GM18868 (cell line): Measurements from ENCODE around the gene SEZ6L2.
"Not testable (repeated sequence)": the region's sequence is repeated elsewhere in the genome, so short reads cannot be mapped to it uniquely, and the experiment has no call there.

ENCODE experiments used
- ATAC-seq: cut with Tn5 transposase; IDR thresholded peaks from one replicate; pipeline ENCODE4 v1.9.1; 2021; ENCODE audit warnings: mild to moderate bottlenecking, moderate library complexity; ENCODE audit not compliant: unreplicated experiment

SEZ6L2 gene

GRCh38 chr16:29891525-29892457, 7.6 kb downstream of the SEZ6L2 start:
- no peak for ATAC-seq

GRCh38 chr16:29889372-29889771, 10.0 kb downstream of the SEZ6L2 start:
- not testable (repeated sequence) for ATAC-seq

DNA sequence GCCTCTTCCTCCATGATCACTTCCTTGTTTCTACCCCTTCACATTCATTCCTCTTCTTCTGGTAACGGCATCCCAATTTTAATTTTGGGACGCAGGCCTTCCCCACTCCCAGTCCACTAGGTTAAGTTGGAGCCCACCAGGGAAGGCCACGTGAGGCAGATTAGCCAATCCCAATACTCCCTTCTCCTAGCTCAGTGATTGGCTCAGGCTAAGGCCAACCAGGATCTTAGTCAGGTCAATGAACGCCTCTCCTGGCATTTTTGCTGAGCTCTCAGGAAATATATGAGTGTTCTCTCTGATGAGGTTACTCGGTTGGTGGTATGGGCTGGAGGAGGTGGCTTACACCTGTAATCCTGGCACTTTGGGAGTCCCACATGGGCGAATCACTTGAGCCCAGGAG, 15.4 kb downstream of the SEZ6L2 start:
- ATAC-seq, result no peak

DNA sequence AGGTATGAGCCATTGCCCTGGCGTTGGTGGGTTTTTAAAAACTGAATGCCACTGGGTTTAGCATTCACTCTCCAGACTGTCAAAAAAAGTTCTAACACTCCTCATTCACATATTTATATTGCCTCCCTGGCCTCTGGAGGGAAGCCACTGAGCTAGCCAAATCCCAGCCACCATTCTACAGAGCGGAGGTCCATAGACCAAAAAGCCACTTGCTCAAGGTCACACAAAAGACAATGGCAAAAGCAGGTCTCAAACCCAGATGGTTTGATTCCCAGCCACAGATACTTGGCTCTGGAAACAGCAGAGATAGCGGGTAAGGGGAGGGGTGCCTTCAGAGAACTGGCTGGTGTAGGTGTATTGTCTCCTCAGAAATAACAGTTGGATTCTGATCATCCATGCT, 18.3 kb downstream of the SEZ6L2 start:
- no peak for ATAC-seq

- ATAC-seq, result no peak
These were observed 21.2 kb downstream of the SEZ6L2 start for GRCh38 chr16:29878172-29878571.

DNA sequence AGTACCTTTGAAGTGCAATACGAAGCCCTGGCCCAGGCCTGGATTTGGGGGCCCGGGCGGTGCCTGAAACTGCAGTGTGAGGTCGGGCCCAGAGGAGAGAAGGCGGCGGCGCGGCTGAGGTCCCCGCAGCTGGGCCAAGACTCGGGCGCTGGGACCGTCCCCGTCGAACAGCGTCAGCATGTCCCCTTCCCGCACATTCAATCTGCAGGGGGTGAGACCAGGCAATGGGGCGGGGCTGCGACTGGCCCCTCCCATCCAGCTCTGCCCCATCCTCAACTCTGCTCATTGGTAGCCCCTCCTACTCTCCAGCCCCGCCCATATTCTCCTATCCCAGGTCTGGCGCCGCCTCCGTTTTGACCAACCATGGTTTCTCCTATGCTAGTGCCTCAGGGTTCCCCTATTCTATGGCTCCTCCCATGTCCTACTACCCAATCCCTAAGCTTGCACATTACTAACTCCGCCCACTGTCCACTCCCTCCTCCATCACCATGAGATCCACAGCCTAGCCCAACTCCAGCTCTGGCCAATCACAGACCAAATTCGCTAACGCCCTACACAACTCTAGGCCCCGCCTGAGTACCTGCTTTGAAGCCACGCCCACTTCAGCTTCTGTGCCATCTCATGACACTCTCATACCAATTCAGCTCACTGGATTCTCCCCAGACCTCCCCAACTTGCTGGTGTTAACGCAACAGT, 21.9 kb downstream of the SEZ6L2 start:
- ATAC-seq, result no peak

GRCh38 chr16:29876594-29877249, 22.6 kb downstream of the SEZ6L2 start:
- no peak for ATAC-seq

GRCh38 chr16:29876217-29876593, 23.1 kb downstream of the SEZ6L2 start:
- no peak for ATAC-seq

- ATAC-seq, result no peak
These were observed 24.1 kb downstream of the SEZ6L2 start for GRCh38 chr16:29875206-29875605.

DNA sequence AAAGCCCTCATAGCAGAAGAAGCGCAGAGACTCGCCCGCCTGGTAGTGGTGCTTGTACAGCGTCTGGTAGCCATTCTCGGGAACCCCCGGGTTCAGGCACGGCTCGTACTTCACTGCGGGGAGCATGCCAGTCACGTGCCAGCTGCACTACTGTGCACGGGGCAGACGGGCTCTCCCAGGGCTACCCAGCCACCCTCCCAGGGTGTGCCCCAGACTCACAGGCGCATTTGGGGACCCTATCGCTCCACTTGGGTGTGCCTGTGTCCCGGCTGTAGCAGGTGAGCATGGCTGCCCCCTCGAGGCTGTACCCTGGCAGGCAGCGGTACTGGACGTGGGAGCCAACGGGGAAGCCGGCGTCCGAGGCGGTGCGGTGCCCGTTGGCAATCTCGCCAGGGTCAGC, 26.0 kb downstream of the SEZ6L2 start:
- ATAC-seq, result no peak

- no peak for ATAC-seq
These were observed 27.4 kb downstream of the SEZ6L2 start for GRCh38 chr16:29871822-29872546.

GRCh38 chr16:29869067-29869466, 30.3 kb downstream of the SEZ6L2 start:
- not testable (repeated sequence) for ATAC-seq

DNA sequence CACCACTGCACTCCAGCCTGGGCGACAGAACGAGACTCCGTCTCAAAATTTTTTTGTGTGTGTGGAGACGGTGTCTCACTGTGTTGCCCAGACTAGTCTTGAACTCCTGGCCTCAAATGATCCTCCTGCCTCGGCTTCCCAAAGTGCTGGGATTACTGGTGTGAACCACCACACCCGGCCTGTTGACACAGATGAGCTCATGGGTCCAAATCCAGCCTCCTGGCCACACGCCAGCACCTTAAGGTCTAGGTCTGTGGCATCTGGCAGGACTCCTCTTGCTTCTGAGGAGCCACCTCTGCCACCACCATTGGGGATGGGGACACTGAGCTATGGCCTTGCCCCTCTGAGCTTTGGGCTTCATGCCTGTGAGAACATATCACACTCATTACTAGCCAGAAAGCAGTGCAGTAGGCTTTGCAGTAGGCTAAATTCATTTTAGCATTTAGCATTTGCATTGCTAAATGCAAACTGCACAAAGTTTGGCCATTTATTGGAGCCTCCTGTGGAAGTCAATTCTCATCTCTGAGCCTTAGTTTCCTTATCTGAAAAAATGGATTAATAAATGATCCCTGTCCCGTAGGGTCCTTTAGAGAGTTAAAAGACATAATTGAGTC, 30.8 kb downstream of the SEZ6L2 start:
- no peak for ATAC-seq

DNA sequence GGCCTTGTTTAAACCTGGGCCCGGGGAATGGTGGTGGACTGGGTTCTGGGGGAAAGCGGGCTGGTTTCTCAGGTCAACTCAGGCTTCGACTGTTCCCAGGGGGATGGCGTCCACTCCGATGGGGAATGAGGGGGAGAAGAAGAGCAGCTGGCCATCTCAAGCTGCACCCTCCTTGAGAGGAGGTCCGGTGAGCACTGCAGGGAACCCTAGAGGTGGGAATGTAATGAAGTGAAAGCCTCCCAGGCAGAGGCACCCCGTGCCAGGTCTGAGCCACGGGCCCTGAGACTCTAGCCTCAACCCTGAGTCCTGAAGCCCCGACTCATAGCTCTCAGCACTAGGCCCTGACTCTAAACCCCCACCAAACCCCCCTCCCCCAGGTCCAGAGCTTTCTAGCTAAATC, 35.1 kb downstream of the SEZ6L2 start:
- ATAC-seq, result no peak

- no peak for ATAC-seq
These were observed 35.7 kb downstream of the SEZ6L2 start for GRCh38 chr16:29863669-29863984.

DNA sequence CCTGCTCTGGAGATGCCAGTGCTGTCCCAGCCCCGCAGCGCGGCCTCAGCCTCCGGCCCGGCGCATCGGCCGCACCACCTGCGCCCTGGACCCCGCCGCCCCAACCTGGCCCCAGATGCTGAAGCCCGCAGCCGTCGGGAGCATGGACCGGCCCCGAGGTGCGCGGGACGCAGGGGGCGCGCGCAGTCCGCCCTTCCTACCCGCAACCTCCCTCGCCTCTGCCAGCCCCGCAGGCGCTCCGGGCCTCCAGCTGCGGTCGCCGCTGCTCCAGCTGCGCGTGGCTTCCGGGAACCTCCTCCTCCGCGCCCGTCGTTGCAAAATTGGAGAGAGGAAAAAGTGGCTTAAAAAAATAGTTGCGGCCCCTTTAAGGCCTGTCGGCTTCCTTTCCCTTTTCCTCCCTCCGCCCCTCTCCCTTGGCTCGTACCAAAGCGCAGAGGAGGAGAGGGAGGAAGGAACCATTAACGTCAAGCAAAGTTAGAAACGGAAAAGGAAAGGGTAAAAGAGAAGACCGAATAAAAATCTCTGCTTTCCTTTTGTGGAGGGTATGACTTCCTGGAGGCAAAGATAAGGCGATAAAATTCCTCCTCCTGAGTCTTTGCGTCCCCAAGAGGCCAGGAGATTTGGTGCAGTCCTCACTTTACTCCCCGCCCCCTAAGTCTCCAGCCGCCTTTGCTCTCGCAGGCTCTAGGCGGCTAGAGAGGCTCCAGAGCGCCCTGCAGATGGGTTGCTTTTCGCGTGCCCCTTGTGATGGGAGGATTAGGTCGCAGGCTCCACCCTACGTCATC, 36.3 kb downstream of the SEZ6L2 start, which contains the start of gene CDIPT:
CDIPT (minus strand) TSS at position 343 of the 785 bp plus-strand sequence. CDS start 369 bp downstream, outside the sequence.
- peak; percentile 95 for ATAC-seq

DNA sequence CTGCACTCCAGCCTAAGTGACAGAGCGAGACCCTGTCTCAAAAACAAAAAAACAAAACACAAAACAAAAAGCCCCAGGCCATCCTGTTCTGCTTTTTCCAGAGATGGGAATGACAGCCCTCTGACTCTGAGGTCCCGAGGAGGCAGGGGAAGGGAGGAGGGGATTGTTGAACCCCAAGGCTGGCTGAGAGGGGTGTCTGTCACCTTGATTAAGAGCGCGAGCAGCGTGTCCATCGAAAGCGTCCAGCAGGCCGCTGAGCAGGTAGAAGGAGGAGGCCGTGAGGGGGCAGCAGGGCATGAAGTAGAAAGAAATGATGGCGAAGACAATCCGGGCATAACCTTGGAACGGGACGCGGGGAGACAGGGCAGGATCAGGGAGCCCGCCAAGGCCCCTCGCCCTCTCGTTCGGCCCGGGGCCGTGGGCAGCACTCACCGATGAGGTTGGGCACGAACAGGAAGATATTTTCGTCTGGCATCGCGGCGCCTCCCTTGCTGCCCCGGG, 36.9 kb downstream of the SEZ6L2 start:
- no peak for ATAC-seq

DNA sequence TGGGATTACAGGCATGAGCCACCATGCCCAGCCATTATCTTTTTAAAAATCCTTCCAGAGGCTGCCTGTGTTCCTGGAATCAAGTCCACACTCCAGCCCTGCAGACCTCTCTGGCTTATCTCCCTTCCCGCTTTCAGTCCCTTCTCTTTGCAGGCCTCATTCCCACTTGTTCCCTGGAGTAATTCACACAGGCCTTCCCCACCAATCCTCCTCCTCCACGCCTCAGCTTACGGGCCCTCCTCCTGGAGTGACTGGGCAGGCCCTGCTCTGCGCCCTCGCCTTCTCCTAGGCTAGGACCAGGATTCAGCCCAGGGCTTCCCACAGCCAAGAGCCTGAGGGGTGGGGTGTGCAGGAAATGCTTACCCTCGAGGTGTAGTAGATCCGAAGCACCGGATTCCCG, 39.1 kb downstream of the SEZ6L2 start:
- ATAC-seq, result no peak

GRCh38 chr16:29858974-29859373, 40.4 kb downstream of the SEZ6L2 start:
- ATAC-seq, result no peak
